NK-92 (cell line): ENCODE data around the gene MAPK6.
"Not testable (repeated sequence)": the region's sequence is repeated elsewhere in the genome, so short reads cannot be mapped to it uniquely, and the experiment has no call there.

Source experiments
- DNase-seq: peaks from one replicate; lab custom pipeline; 2025; ENCODE audit not compliant: unreplicated experiment; lab: John Stamatoyannopoulos, UW

MAPK6 gene

DNA sequence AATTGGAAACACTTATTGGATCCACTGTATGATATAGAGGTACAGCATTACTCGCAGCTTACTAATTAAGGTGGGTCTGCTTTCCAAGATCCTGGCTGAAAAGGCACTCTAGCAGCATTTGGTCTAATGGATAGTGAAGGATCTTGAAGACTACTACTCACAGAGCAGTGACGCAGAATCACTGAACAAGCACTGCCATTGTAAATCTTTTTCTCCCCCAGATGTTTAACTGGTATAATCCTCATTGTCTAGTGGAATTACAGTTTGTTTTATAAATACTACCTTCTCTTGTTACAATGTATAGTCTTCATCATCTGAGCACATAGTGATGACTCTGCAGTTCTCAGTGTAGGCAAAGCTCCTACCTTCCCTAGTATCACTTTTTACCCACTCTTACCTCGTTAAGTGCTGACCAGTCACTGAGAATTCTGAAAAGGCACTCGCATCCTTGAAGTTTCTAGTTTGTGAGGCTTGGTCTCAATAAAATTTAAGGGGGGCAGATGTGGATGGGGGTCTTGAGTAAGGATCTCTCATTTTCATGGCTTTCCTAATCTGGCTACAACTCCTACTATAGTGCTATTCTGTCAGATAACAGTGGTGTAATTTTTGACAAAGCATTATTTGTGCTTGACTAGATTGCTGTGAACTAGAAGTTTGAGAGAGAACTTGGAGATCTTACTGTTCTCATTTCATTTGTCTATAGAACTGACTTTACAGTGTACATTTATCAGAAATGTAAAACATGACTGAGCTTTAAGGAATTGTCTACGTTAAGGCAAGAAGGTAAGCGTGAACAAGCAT is 23.2 kb downstream of the MAPK6 start:
- DNase-seq: no peak

DNA sequence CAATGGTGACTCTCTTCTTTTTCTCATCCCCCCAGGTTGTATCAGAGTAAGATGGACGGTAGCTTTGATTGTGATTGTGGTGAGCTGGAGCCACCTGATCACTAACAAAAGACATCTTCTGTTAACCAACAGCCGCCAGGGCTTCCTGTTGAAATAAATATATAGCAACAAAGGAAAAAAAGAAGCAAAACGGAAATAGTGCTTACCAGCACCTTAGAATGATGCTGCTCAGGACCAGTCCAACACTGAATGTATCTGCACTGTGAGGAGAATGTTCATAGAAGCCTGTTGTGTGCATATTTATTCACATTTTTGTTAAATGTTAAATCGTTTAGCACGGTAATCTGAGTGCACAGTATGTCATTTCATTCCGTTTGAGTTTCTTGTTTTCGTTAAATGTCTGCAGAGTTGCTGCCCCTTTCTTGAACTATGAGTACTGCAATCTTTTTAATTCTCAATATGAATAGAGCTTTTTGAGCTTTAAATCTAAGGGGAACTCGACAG is 26.8 kb downstream of the MAPK6 start:
- DNase-seq: not testable (repeated sequence)

DNA sequence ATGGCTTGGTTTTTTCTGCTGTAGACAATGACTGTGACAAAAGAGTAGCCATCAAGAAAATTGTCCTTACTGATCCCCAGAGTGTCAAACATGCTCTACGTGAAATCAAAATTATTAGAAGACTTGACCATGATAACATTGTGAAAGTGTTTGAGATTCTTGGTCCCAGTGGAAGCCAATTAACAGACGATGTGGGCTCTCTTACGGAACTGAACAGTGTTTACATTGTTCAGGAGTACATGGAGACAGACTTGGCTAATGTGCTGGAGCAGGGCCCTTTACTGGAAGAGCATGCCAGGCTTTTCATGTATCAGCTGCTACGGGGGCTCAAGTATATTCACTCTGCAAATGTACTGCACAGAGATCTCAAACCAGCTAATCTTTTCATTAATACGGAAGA is 27.5 kb downstream of the MAPK6 start:
- not testable (repeated sequence) for DNase-seq

DNA sequence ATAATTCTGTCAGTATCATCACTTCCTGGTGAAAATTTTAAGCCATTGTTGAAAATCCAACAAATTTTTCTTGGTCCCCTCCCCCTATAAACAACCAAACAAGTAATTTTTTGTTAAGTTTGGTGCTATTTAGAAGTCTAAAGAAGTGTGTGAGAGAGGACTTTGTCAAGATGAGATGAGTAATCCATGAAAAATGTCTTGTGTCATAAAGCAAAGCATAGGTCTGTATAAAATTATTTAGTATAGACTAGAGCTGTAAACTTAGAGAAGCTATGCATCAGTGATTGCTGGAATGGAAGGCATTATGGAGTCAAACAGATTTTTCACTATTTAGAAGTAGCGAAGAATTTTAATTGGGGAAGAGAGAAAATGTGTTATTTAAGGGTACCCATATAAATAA is 31.4 kb downstream of the MAPK6 start:
- DNase-seq: no peak

DNA sequence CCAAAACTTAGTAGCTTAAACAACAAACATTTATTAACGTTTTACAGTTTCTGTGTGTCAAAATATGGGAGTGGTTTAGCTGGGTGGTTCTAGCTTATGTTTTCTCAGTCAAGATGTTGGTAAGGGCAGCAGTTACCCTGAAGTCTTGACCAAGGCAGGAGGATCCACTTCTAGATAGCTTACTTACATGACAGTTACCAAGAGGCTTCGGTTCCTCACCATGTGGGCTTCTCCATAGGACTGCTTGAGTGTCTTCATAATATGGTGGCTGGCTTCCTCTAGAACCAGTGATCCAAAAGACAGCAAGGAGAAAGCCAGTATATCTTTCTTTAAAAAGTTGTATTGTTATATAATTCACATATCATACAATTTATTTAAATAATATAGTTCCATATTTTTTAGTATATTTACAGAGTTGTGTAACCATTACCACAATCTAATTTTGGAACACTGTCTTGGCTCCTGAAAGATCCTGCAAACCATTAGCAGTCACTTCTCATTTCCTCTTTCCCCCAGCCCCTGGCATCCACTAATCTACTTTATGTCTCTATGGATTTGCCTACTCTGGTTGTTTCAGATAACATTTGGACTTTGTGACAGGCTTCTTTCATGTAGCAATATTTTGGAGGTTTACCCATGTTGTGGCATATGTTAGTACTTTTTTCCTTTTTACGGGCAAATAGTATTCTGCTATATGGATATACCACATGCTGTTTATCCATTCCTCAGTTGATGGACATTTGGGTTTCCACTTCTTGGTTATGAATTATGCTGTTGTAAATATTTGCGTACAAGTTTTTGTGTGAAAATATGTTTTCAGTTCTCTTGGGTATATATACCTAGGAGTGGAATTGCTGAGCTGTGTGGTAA is 33.3 kb downstream of the MAPK6 start:
- no peak for DNase-seq

DNA sequence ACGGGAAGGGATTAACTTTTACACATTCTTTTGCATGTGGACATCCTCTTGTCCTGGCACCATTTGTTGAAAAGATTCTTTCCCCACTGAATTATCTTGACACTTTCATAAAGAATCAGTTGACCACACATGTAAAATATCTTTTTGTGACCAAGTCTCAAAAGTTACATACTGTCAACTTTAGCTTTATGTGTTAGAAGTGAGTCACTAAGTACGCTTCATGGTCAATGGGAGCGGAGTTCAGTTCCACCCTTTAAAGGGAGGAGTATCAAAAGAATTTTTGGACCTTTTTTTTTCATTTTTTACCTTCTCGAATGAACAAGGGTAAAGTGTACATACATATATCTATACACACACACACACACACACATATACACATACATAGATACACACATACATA is 35.4 kb downstream of the MAPK6 start:
- no peak for DNase-seq

DNA sequence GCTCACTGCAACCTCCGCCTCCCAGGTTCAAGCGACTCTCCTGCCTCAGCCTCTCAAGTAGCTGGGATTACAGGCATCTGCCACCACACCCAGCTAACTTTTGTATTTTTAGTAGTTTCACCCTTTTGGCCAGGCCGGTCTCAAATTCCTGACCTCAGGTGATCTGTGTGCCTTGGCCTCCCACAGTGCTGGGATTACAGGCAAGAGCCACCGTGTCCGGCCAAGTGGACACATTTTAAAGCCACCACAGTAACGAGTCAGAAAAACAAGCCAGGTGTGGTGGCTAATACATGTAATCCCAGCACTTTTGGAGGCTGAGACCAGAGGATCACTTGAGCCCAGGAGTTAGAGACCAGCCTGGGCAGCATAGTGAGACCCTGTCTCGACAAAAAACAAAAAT is 35.8 kb downstream of the MAPK6 start:
- not testable (repeated sequence) for DNase-seq

DNA sequence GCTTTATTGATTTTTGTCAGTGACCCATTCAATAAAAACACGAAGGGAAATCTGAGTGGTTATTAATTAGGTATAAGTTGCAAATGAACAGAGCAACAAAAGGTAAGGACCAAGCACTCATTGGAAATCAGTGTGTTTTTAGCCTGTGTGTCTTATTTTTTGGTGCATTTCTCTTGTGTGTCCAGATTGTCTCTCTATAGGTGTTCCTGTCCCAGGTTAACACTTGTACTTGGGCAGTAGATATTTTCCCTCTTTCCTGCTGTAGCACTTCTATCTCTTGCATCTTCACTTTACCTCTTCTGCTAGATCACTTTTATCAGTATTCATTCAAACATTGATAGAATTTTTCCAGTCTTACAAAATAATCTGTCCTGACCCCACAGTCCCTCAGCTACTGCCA is 37.0 kb downstream of the MAPK6 start:
- DNase-seq: no peak

DNA sequence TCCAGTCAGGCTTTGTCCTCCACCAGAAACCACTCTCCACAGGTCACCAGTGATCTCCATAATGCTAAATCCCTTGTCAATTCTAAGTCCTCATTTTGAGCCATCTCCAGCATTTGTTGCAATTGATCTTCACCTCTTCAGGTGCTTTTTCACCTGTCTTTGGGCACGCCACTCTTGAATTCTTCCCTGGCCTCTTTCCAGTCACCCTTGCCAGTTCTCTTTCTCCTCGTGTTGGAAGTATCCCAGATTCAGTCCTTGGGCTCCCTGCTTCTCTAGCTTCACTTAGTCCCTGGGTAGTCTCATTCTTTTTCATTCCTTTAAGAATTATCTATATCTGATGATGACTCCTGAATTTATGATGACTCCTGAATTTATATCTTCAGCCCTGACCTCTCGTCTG is 37.5 kb downstream of the MAPK6 start:
- DNase-seq: no peak

DNA sequence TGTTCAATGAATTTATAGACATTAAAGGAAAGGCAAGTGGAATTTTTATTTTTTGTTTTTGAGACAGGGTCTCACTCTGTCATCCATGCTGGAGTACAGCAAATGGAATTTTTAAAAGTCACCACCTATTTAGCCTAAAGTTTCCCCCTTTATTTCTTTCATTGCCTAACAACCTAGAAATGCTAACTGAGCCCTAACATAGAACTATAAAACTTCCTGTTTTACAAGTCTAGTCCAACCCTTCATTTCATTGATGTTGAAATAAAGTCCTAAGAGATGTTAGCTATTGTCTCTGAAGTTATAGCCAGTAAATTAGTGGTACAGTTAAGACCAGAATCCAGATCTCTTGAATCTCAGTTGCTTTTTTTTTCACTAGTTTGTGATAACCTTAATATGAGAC is 39.0 kb downstream of the MAPK6 start:
- no peak for DNase-seq

DNA sequence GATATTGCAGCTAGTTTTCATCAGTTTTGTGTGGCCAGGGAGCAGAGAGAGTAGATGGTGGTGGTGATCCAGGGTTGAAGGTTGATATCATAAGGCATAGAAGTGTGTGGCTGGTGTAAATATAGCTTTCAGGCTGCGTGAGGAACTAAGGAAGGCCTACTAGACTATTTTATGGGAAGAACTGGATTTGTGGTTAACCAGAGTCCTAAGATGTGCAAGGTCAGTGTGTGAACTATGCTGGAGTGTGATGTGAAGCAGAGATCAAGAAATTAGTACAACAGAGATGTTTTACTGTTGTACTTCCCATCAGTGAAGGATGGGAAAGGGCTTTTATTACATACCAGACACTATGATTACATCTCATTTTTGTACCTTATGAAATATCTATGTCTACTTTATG is 41.5 kb downstream of the MAPK6 start:
- DNase-seq: no peak

DNA sequence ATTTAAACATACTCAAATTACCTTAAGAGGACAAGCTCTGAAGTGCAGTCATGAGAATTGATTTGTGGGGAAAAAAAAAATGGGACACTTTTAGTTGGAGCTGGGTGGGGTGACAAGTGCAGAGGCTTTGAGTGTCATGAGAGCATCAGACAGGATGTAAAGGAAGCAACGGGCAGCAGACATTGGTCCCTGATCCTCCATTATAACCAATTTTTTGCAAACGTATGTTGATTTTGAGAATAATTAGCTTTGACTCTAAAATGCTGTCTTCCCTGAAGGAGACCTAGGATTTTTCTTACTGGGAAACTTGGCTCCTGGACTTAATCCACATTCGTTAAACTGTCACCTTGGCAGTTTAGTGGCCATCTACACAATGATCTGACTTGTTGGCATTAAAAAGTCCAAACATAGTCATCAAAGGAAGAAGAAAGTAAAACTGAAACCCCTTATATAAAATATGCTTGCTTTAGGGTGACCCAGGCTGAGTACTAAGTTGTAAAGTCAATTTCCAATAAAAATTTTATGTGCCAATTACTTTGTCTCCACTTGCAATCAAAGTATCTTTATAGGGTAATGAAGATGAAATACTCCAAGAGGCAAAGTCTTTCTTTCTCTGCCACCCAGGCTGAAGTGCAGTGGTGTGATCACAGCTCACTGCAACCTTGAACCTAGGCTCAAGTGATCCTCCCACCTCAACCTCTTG is 48.0 kb downstream of the MAPK6 start:
- no peak for DNase-seq

DNA sequence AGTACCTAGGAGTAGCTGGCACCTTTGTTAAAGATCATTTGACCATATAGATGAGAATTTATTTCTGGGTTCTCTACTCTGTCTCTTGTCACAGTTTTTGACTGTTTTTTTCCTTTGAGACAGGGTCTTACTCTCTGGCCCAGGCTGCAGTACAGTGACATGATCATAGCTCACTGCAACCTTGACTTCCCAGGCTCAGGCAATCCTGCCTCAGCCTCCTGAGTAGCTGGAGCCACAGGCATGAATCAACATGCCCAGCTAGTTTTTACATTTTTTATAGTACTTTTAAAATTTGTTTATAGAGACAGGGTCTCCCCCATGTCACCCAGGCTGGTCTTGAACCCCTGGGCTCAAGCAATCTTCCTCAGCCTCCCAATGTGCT is 48.5 kb downstream of the MAPK6 start:
- no peak for DNase-seq

DNA sequence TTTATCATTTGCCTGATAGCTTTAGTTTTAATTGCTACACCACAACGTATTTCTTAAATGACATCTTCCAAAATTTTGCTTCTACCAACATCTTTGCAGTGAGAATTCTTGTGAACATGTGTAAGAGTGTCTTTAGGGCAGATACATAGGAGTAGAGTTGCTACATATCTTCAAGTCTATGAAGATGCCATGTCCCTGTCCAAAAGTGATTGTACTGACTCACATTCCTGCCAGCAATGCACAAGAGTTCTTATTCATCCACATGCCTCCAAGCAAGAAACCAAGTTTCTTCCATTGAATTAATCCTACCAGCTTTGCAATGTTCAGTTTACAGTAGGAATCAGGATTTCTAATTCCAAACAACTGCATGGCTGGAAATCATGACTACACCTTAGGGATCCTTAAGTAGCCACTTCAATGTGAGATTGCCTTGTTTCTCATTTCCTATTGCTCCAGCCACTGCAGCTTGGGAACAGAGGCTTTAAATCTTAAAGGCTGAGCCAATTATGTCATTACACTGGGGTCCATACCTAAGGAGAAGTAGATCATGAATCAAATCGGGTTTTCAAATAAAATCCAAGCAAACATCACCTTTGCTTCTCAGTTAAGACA is 49.1 kb downstream of the MAPK6 start:
- DNase-seq: no peak

DNA sequence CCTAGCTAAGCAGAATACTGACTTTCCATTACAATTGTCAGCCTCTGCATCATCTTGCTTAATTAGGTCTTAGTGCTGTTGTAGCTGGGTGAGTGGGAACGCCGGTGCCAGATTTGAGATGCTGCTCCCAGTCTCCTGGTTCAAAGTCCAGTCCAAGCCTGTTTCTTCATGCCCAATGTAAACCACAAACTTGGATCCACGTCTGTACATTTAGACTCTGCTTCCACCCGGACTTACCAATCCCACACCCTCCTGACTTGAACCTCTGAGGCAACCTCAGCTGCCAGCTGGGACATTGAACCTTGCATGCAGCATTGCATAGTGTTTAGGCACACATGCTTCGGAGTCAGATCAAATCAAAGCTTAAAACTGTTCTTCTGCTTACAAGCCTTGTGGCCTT is 50.5 kb downstream of the MAPK6 start:
- DNase-seq: no peak

DNA sequence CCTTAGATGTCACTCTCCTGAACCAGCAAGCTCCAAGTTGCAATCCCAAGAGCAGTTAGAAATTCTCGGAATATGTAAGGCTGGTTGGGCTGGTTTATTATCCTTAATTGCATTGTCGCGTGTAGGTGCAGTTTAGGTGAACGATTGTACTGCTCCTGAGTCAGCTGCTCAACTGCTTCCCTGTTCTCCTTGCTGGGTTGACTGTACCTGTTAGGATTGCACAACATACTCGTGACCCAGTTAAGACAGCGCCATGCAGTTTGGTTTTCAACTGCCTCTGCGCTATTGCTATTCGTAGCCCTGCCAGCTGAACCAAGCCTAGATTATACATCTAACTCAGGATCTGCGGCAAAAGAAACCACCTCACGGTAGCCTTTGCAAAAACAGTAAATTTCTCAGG is 52.6 kb downstream of the MAPK6 start:
- DNase-seq: no peak

DNA sequence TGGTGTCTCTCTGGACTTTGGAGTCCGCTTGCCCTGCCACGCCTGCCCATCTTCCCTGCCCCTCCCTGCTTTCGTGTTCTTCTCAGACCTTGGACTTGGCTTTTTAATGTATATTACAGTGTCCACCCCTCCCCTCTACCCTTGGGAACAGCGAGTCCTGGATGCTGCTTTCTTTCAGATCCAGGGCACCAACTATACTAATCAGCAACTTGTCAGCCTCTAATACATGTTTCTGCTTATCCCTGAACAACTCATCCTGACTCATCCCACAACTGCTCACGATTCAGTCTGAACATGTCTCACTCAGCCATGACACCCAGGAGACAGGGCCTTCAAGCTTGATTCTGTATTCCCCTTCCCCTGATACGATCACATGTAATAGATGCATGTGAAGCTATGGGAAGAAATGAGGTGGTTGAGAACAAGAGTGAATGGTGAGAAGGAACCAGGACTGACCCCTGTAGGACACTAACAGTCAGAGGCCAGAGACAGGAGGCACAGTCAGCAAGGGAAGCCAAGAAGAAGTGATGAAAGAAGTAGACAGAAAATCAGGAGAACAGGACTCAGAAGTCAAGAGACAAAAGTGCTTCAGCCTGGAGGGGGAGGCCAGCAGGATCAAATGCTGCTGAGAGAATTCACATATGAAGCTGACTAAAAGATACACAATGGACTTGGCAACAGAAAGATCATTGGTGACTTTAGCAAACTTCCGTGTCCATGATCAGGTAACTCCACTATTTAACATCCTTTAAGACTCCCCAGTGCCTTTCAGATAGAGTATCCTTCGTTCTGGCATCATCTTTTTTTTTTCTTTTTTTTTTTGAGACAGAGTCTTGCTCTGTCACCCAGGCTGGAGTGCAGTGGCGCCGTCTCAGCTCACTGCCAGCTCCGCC is 58.1 kb downstream of the MAPK6 start:
- no peak for DNase-seq

DNA sequence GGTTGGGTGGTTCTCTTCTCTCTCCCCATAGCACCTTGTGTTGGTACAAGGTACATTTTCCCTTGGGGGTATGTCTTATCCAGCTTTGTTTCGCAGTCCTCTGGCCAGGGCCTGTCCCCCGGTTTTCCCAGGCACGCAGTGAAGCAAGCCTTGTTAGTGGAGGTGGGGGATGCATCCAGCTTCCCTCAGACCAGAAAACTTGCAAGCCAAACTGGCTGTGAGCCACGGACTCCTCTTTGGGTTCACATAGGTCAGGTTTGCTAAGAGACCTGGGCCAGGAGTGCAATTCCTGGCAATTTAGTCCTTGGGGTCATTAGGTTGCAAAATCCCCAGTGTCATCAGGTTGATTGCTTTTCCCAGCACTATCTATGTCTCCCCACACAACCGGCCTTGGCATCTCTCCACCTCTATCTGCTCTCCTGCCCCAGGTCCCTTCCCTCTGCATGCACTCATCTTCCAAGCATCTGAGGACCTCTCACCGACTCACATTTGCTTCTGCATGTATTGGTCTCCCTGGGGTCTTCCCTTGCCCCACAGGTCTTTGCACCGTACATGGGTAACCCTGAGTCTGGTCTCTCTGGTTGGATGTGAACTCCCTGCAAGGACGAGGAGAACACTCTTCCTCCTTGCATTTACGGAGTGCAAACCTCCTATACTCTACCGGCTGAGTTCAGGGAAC is 59.3 kb downstream of the MAPK6 start:
- DNase-seq: no peak

DNA sequence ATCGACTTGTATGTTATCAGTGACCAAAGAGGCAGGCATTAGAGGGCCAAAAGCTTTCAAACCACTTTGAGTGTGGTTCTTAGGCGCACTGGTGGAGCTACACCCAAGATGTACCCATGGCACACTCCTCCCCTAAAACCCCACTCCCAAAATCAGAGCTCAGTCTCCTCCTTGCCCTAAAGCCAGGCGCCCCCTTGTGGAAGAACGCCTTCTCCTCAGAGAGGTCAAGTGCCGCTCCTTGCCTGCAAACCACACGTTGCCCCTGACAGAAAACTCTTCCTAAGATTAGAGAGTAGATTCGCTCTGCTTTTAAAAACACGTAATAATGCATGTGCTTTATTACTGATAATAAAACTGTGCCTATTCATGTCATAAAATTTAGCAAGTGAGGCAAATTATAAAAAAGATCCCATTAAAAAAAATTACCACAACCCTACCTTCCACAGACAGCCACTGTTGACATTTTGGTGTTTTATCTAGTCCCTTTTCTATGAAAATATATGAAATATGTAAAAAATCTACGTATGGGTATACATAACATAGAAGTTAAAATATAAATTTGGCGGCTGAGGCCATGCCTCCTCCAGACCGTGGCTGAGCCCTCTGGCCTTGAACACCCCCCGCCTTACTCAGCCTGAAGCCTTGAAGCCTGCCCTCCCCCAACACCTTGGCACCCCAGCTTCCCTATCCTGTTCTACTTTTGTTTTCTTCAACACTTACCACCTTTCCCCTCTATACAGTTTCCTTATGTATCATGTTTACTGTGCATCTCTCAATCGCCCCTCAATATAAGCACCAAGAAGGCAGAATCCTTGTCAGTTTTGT is 60.1 kb downstream of the MAPK6 start:
- no peak for DNase-seq
